HEK293 (cell line): ENCODE results near the gene PTPRK.

Experiments used
- BCL11B ChIP-seq: fragments of 450-650 bp; formaldehyde crosslinking; IDR thresholded peaks from 2 replicates; pipeline ENCODE4 v1.5.1; 2016; ENCODE audit warnings: low read depth, missing biosample characterization, missing genetic modification characterization
- CTCF ChIP-seq: fragments of 450-650 bp; formaldehyde crosslinking; IDR thresholded peaks from 2 replicates; pipeline ENCODE4 v1.5.1; 2016; ENCODE audit warnings: missing biosample characterization, missing genetic modification characterization
- SP2 ChIP-seq: fragments of 450-650 bp; formaldehyde crosslinking; IDR thresholded peaks from 2 replicates; pipeline ENCODE4 v1.5.1; 2016; ENCODE audit warnings: missing biosample characterization, missing genetic modification characterization
- ZNF362 ChIP-seq: fragments of 450-650 bp; formaldehyde crosslinking; IDR thresholded peaks from 2 replicates; pipeline ENCODE4 v1.5.1; 2016; ENCODE audit warnings: missing biosample characterization, missing genetic modification characterization
- ZNF510 ChIP-seq: fragments of 450-650 bp; formaldehyde crosslinking; IDR thresholded peaks from 2 replicates; pipeline ENCODE4 v1.5.1; 2018; ENCODE audit warnings: mild to moderate bottlenecking, missing genetic modification characterization, missing biosample characterization; ENCODE audit not compliant: insufficient replicate concordance
- ZNF654 ChIP-seq: fragments of 450-650 bp; formaldehyde crosslinking; IDR thresholded peaks from 2 replicates; pipeline ENCODE4 v1.5.1; 2016; ENCODE audit warnings: low read depth, missing biosample characterization, missing genetic modification characterization
- ZNF707 ChIP-seq: fragments of 450-650 bp; formaldehyde crosslinking; IDR thresholded peaks from 2 replicates; pipeline ENCODE4 v1.5.1; 2016; ENCODE audit warnings: missing biosample characterization, missing genetic modification characterization
- ZNF792 ChIP-seq: fragments of 450-650 bp; formaldehyde crosslinking; IDR thresholded peaks from 2 replicates; pipeline ENCODE4 v1.5.1; 2016; ENCODE audit warnings: missing biosample characterization, missing genetic modification characterization
- TF ChIP-seq, protein P1 (sequence below): fragments of 450-650 bp; formaldehyde crosslinking; IDR thresholded peaks from 2 replicates; pipeline ENCODE4 v1.5.1; 2016; ENCODE audit warnings: missing biosample characterization, missing genetic modification characterization
- TF ChIP-seq, protein P2 (sequence below): fragments of 450-650 bp; formaldehyde crosslinking; IDR thresholded peaks from 2 replicates; pipeline ENCODE4 v1.5.1; 2016; ENCODE audit warnings: missing biosample characterization, missing genetic modification characterization
- TF ChIP-seq, protein P3 (sequence below): sonication (generic); formaldehyde crosslinking; IDR thresholded peaks from 2 replicates; pipeline ENCODE4 v1.8.1; 2022; ENCODE audit warnings: mild to moderate bottlenecking, moderate library complexity, missing genetic modification reagents

DNA sequence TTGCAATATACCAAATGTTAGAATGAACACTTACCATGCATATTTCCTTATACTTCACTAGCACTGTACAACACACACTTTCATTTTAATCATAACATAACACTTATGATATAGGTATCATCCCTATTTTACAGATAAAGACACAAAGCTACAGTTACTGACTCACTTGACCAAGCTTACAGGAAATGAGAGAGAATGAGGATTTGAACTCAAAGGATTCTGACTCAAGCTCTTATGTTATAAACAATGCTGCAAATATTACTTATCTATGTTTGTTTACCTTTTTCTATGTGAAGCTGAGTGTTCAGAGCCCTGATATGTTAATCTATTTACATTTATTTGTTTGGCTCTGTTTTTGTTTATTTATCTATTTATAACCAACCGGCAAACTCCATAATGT, 245.4 kb downstream of the PTPRK start:
- TF ChIP-seq, protein P1, sequence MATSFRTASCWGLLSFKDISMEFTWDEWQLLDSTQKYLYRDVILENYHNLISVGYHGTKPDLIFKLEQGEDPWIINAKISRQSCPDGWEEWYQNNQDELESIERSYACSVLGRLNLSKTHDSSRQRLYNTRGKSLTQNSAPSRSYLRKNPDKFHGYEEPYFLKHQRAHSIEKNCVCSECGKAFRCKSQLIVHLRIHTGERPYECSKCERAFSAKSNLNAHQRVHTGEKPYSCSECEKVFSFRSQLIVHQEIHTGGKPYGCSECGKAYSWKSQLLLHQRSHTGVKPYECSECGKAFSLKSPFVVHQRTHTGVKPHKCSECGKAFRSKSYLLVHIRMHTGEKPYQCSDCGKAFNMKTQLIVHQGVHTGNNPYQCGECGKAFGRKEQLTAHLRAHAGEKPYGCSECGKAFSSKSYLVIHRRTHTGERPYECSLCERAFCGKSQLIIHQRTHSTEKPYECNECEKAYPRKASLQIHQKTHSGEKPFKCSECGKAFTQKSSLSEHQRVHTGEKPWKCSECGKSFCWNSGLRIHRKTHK (tag by site-specific recombination) = no peak
- no peak for TF ChIP-seq CTCF (tag by site-specific recombination)
- no peak for TF ChIP-seq ZNF707
- TF ChIP-seq ZNF792 (tag by site-specific recombination) = no peak
- TF ChIP-seq, protein P2, sequence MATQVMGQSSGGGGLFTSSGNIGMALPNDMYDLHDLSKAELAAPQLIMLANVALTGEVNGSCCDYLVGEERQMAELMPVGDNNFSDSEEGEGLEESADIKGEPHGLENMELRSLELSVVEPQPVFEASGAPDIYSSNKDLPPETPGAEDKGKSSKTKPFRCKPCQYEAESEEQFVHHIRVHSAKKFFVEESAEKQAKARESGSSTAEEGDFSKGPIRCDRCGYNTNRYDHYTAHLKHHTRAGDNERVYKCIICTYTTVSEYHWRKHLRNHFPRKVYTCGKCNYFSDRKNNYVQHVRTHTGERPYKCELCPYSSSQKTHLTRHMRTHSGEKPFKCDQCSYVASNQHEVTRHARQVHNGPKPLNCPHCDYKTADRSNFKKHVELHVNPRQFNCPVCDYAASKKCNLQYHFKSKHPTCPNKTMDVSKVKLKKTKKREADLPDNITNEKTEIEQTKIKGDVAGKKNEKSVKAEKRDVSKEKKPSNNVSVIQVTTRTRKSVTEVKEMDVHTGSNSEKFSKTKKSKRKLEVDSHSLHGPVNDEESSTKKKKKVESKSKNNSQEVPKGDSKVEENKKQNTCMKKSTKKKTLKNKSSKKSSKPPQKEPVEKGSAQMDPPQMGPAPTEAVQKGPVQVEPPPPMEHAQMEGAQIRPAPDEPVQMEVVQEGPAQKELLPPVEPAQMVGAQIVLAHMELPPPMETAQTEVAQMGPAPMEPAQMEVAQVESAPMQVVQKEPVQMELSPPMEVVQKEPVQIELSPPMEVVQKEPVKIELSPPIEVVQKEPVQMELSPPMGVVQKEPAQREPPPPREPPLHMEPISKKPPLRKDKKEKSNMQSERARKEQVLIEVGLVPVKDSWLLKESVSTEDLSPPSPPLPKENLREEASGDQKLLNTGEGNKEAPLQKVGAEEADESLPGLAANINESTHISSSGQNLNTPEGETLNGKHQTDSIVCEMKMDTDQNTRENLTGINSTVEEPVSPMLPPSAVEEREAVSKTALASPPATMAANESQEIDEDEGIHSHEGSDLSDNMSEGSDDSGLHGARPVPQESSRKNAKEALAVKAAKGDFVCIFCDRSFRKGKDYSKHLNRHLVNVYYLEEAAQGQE = no peak
- no peak for TF ChIP-seq BCL11B (tag by site-specific recombination)
- TF ChIP-seq ZNF362 (tag by site-specific recombination) = no peak
- no peak for TF ChIP-seq ZNF654
- TF ChIP-seq ZNF510 = no peak
- no peak for TF ChIP-seq SP2 (tag by site-specific recombination)
- TF ChIP-seq, protein P3, sequence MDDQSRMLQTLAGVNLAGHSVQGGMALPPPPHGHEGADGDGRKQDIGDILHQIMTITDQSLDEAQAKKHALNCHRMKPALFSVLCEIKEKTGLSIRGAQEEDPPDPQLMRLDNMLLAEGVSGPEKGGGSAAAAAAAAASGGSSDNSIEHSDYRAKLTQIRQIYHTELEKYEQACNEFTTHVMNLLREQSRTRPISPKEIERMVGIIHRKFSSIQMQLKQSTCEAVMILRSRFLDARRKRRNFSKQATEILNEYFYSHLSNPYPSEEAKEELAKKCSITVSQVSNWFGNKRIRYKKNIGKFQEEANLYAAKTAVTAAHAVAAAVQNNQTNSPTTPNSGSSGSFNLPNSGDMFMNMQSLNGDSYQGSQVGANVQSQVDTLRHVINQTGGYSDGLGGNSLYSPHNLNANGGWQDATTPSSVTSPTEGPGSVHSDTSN (CRISPR knock-in tag) = no peak
